Endodermal cell (in vitro differentiated cells): ENCODE data around the gene SS18L1. TPM values are rescaled to one million over a fixed set of nuclear protein-coding genes. Genes with fewer than 3 reads are reported as not detected.

Source experiments
- DNase-seq: peaks from one replicate; pipeline ENCODE4 v3.0.0-alpha.2; 2017
- H3K27ac ChIP-seq: 2 replicates; pipeline ENCODE4 v1.5.1; 2013; ENCODE audit warnings: mild to moderate bottlenecking, low read depth, low read length, moderate library complexity
- H3K27me3 ChIP-seq: 2 replicates; pipeline ENCODE4 v1.6.1; 2013; ENCODE audit warnings: mild to moderate bottlenecking, low read length, moderate library complexity; ENCODE audit not compliant: insufficient read depth, control insufficient read depth, poor library complexity, severe bottlenecking
- H3K36me3 ChIP-seq: 2 replicates; pipeline ENCODE4 v1.7.0; 2013; ENCODE audit warnings: mild to moderate bottlenecking, low read length, moderate library complexity; ENCODE audit not compliant: control insufficient read depth, insufficient read depth
- H3K4me1 ChIP-seq: one replicate; pipeline ENCODE4 v1.7.0; 2013; ENCODE audit warnings: low read length; ENCODE audit not compliant: control insufficient read depth, insufficient read depth
- H3K4me3 ChIP-seq: 2 replicates; pipeline ENCODE4 v1.5.1; 2013; ENCODE audit warnings: mild to moderate bottlenecking, low read length, moderate library complexity
- H3K9ac ChIP-seq: 2 replicates; pipeline ENCODE4 v1.6.1; 2013; ENCODE audit warnings: mild to moderate bottlenecking, low read length, moderate library complexity; ENCODE audit not compliant: poor library complexity, severe bottlenecking; ENCODE audit errors: extremely low read depth
- H3K9me3 ChIP-seq: 2 replicates; pipeline ENCODE4 v1.6.1; 2013; ENCODE audit warnings: mild to moderate bottlenecking, low read length, moderate library complexity; ENCODE audit not compliant: control insufficient read depth
- H3K27ac Mint-ChIP-seq: 2 replicates; pipeline ENCODE4 v1.8.0; 2020; ENCODE audit warnings: mixed read lengths
- H3K27me3 Mint-ChIP-seq: 2 replicates; pipeline ENCODE4 v1.8.0; 2021; ENCODE audit warnings: mild to moderate bottlenecking, mixed read lengths; ENCODE audit not compliant: insufficient read depth
- H3K36me3 Mint-ChIP-seq: 2 replicates; pipeline ENCODE4 v1.8.0; 2020; ENCODE audit warnings: low read depth, mixed read lengths
- H3K4me1 Mint-ChIP-seq: 2 replicates; pipeline ENCODE4 v1.8.0; 2020; ENCODE audit warnings: mixed read lengths
- H3K4me3 Mint-ChIP-seq: 2 replicates; pipeline ENCODE4 v1.8.0; 2020; ENCODE audit warnings: mild to moderate bottlenecking, moderate library complexity, mixed read lengths
- H3K9me3 Mint-ChIP-seq: 2 replicates; pipeline ENCODE4 v1.8.0; 2020; ENCODE audit warnings: mild to moderate bottlenecking, mixed read lengths
- WGBS, 2 experiments: methylation state at CpG; one replicate each; pipeline versions ENCODE4 v1.1.5 to v1.1.7; 2013; ENCODE audit warnings: missing lambda C conversion rate in 2 of 2, mixed read lengths in 1 of 2; ENCODE audit not compliant: insufficient coverage in 1 of 2, insufficient read length in 1 of 2; 5-methylcytosine and 5-hydroxymethylcytosine counted together
- total RNA-seq, 2 donors: library from RNA; stranded (reverse); fragmentation: NEBNext Ultra II Directional in 1 of 2; extraction: Animal tissue kit (Norgen Biotek cat#: 25700) in 1 of 2; gene quantifications; 2 replicates in 1 of 2; 3 replicates in 1 of 2; pipeline ENCODE4 v1.2.1, GENCODE V29; 2021
- TF ChIP-seq, protein P1 (sequence below): fragments of 200-600 bp; sonication (generic); conservative IDR thresholded peaks from 2 replicates; pipeline ENCODE4 v1.5.0; 2021; ENCODE audit warnings: antibody characterized with exemption, mild to moderate bottlenecking

Gene SS18L1
- total RNA-seq, 2 donors from 2014 or later: 23.2 to 28.8 TPM

DNA sequence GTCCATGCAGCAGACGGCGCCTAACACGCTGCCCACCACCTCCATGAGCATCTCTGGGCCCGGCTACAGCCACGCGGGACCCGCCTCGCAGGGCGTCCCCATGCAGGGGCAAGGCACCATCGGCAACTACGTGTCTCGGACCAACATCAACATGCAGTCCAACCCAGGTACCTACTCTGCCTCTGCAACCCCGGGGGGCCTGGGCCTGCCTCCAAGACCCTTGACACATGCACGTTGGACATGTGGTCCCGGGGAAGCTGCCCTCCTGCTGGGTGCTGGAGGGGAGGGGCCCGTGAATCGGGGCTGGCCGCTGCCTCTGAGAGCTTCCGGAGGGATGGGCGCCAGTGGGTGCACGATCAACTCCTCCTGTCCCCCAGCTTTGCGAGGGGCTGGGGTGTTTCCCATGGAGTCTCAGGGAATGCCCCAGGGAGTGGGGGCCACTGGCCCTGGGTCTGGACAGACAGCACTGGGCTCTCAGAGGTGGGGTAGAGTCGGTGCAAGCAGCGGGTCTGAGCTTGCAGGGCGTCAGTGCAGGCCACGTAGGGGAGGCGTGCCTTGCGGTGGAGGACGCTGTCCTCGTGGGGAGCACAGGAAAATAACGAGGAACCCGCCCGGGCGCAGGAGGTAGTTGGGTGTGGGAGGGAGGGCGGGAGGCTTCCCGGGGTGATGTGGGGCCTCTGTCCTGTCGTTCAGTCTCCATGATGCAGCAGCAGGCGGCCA is 19.4 kb downstream of the SS18L1 start:
- H3K9me3 ChIP-seq: no peaks in the 10 kb centered on the region
- no peak overlapping the region for H3K4me3 Mint-ChIP-seq
- no peaks in the 10 kb centered on the region for H3K4me1 Mint-ChIP-seq
- H3K4me1 ChIP-seq: no peaks in the 10 kb centered on the region
- H3K36me3 Mint-ChIP-seq: peaks cover 39% of the 10 kb centered on the region
- no peak overlapping the region for H3K9ac ChIP-seq
- TF ChIP-seq, protein P1, sequence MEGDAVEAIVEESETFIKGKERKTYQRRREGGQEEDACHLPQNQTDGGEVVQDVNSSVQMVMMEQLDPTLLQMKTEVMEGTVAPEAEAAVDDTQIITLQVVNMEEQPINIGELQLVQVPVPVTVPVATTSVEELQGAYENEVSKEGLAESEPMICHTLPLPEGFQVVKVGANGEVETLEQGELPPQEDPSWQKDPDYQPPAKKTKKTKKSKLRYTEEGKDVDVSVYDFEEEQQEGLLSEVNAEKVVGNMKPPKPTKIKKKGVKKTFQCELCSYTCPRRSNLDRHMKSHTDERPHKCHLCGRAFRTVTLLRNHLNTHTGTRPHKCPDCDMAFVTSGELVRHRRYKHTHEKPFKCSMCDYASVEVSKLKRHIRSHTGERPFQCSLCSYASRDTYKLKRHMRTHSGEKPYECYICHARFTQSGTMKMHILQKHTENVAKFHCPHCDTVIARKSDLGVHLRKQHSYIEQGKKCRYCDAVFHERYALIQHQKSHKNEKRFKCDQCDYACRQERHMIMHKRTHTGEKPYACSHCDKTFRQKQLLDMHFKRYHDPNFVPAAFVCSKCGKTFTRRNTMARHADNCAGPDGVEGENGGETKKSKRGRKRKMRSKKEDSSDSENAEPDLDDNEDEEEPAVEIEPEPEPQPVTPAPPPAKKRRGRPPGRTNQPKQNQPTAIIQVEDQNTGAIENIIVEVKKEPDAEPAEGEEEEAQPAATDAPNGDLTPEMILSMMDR: no peak
- H3K27ac ChIP-seq: no peak overlapping the region
- 96 to 100% methylated on average over 10 to 38 of the region's 38 CpGs for WGBS, 2 experiments
- peaks cover 36% of the 10 kb centered on the region for H3K36me3 ChIP-seq
- H3K27me3 Mint-ChIP-seq: no peaks in the 10 kb centered on the region
- H3K27me3 ChIP-seq: no peaks in the 10 kb centered on the region
- no peaks in the 10 kb centered on the region for H3K9me3 Mint-ChIP-seq
- H3K27ac Mint-ChIP-seq: no peak overlapping the region
- H3K4me3 ChIP-seq: no peak overlapping the region
- DNase-seq: no peak

DNA sequence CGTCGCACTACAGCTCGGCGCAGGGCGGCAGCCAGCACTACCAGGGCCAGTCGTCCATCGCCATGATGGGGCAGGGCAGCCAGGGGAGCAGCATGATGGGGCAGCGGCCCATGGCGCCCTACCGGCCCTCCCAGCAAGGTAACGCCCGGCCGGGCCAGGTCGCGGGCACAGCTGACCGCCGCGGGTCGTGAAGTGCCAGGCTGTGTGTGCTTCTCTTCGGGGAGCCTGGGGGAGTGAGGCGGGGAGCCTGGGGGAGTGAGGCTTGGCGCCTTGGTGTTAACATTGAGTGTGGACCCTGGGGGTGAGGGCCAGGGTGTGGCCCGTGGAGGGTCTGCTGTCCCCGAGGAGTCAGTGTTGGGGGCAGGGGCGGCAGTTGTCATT is 19.9 kb downstream of the SS18L1 start:
- H3K9me3 ChIP-seq: no peaks in the 10 kb centered on the region
- 84 to 97% methylated on average over 3 to 25 of the region's 25 CpGs for WGBS, 2 experiments
- H3K36me3 Mint-ChIP-seq: peaks cover 44% of the 10 kb centered on the region
- H3K4me1 Mint-ChIP-seq: no peaks in the 10 kb centered on the region
- no peaks in the 10 kb centered on the region for H3K27me3 Mint-ChIP-seq
- no peak overlapping the region for H3K4me3 Mint-ChIP-seq
- H3K27ac ChIP-seq: no peak overlapping the region
- H3K4me3 ChIP-seq: no peak overlapping the region
- TF ChIP-seq, protein P1: no peak
- peaks cover 34% of the 10 kb centered on the region for H3K36me3 ChIP-seq
- H3K27me3 ChIP-seq: no peaks in the 10 kb centered on the region
- no peaks in the 10 kb centered on the region for H3K4me1 ChIP-seq
- no peak overlapping the region for H3K27ac Mint-ChIP-seq
- DNase-seq: no peak
- no peak overlapping the region for H3K9ac ChIP-seq
- no peaks in the 10 kb centered on the region for H3K9me3 Mint-ChIP-seq

DNA sequence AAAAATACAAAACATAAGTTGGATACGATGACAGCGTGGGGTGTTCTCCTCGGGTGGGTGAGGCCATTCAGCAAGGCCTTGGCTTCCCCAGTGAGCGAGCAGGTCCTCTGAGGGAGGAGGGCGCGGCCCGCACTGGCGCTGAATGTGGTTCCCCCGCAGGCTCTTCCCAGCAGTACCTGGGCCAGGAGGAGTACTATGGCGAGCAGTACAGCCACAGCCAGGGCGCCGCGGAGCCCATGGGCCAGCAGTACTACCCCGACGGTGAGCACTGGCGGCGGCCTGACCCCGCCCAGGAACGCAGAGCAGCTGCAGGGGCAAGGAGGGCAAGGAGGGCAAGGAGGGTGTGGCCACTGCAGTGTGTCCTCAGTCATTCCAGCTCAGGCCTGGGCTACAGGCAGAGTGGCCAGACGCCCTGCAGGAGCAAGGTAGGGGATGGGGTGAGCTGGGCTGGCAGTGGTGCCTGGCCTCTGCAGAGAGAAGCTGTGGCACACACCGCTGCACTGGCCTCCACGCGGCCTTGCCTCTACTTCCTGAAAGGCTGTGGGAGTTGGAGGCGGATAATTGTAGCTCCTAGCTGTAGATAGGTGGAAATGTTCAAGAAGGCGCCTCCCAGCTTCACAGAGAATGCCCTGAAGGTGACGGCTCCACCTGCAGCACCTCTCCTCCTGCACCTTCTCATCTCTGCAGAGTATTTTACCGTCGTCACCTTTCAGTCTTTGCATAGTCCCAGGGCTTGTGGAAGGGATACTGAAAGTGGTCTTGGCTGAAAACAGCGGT is 20.6 kb downstream of the SS18L1 start:
- Mint-ChIP-seq H3K36me3 (peaks cover 50% of the 10 kb centered on the region), H3K4me3 (no peak overlapping the region), H3K4me1 (no peaks in the 10 kb centered on the region), H3K27ac (no peak overlapping the region), H3K9me3 (no peaks in the 10 kb centered on the region), H3K27me3 (no peaks in the 10 kb centered on the region)
- DNase-seq: no peak
- TF ChIP-seq, protein P1: no peak
- H3K4me3 ChIP-seq: no peak overlapping the region
- H3K36me3 ChIP-seq: peaks cover 32% of the 10 kb centered on the region
- H3K27ac ChIP-seq: no peak overlapping the region
- H3K9ac ChIP-seq: no peak overlapping the region
- H3K4me1 ChIP-seq: no peaks in the 10 kb centered on the region
- no peaks in the 10 kb centered on the region for H3K9me3 ChIP-seq
- no peaks in the 10 kb centered on the region for H3K27me3 ChIP-seq
- WGBS, 2 experiments: 96 to 98% methylated on average over 10 to 29 of the region's 29 CpGs
